OCI-LY7 (cell line): ENCODE measurements around the gene PFN1.

Experiments
- CTCF ChIP-seq: fragments of 200-600 bp; sonication (generic); conservative IDR thresholded peaks from 2 replicates; pipeline ENCODE4 v1.5.1; 2014; ENCODE audit warnings: mild to moderate bottlenecking, antibody characterized with exemption, low read length, moderate library complexity, mixed read lengths
- EZH2phosphoT487 ChIP-seq: fragments of 200-600 bp; sonication (generic); IDR thresholded peaks from 2 replicates; pipeline ENCODE4 v1.6.1; 2018; ENCODE audit warnings: low read depth, borderline replicate concordance, mild to moderate bottlenecking, mixed run types, antibody characterized with exemption, low read length, moderate library complexity, mixed read lengths

GRCh38 chr17:4933646-4934045, 14.7 kb downstream of the PFN1 start:
- TF ChIP-seq CTCF: no peak
- no peak for TF ChIP-seq EZH2phosphoT487
